DMS153 treated with DMSO at 0.1 percent for 48 hours (cell line): ENCODE data around the gene GCC1.
"Not testable (repeated sequence)": the region's sequence is repeated elsewhere in the genome, so short reads cannot be mapped to it uniquely, and the experiment has no call there.

Experiments
- DNase-seq: peaks from one replicate; lab custom pipeline; 2025; ENCODE audit not compliant: unreplicated experiment; lab: John Stamatoyannopoulos, UW

The GCC1 gene

DNA sequence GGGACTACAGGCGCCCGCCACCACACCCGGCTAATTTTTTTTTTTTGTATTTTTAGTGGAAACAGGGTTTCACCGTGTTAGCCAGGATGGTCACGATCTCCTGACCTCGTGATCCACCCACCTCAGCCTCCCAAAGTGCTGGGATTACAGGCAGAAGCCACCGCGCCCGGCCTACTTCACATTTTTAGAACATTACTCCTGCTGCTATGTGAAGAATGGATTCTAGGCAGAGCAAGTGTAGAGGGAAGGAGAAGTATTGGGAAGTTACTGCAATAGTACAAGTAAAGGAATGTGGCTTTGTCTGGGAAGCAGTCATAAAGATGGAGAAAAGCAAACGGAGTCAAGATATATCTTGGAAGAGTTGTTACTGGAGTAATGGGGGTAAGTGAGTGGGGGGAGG, 44.9 kb downstream of the GCC1 start:
- DNase-seq: not testable (repeated sequence)

DNA sequence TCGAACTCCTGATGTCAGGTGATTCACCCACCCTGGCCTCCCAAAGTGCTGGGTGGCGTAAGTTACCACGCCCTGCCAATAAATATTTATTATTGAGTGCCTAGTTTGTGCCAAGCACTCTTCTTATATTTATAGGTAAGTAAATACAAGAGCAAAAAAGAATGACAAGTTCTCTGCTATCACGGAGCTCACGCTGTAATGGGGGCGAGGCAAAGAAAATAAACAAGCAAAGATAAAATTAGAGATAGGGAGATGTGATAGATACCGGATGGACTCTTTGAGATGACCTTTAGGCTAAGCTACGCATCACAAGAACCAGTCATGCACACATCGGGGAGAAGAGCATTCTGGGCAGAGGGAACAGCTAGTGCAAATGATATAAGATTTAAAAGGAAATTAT, 46.3 kb downstream of the GCC1 start:
- DNase-seq: no peak

DNA sequence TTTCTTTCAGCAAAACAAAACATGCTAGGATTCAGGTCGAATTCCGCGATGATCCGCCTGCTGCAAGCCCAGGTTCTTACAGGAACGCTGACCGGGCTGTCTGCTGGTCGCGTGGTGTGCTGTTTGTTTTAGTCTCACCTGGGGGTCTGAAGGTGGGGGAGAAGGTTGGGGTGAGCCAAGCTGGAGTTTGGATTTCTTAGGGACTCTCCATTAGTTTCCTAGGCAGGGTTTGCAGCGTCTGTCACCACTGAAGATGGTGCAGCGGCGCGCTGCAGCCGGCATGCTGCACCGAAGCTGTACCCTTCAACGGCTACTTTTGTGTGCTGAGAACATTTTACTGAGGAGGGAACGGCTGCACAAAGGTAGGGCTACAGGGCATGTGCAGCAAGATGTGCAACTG, 48.7 kb downstream of the GCC1 start:
- DNase-seq: no peak

DNA sequence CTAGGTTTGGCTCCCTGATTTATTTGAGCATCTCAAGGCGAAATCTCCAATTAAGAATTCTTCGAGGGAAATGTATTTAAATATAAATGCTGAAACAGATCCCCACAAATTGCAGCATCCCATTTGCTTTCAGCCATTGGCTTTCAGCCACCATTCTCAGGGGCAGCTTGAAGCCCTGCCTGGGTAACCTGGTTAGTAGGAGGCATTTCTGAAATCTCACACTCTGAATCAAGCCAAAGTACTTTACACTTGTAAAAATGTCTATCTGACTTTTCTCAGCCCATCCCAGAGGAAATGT, 49.1 kb downstream of the GCC1 start:
- no peak for DNase-seq

DNA sequence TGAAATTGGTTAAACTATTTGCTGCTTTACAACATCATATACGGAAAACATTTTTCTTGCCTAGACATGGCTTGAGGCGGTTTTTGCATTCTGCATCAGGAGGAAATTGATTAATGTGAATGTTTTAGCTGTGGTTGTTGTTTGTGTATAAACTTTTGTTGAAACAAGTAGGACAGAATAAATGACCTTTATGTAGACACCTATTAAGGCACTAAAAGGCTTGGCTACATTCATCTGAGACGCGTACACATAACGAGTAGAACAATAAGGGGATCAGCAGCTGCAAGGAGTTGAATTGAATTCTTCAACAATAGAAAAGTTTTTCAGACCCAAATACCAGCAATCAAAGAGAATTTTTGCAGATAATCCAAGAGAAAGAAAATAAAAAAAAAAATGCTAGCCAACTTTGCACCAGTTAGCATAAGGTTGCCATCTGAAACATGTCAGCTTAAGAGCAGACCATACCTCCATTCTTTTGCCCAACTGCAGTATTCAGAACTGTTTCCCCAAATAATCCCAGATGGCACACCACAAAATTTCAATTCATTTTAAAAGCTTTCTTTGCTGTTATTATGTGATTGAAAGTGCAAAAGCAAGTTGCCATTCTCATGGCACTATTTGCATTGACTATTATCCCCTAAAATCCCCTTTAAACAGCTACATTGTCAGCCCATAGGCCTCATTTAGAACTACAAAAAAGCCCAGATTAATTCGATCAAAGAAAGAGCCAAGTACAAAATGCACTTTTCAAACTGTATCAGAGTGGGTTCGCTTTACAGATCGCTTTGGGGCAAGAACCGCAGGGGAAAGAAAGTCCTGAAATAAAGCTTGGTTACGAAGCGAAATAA, 49.6 kb downstream of the GCC1 start:
- DNase-seq: no peak

DNA sequence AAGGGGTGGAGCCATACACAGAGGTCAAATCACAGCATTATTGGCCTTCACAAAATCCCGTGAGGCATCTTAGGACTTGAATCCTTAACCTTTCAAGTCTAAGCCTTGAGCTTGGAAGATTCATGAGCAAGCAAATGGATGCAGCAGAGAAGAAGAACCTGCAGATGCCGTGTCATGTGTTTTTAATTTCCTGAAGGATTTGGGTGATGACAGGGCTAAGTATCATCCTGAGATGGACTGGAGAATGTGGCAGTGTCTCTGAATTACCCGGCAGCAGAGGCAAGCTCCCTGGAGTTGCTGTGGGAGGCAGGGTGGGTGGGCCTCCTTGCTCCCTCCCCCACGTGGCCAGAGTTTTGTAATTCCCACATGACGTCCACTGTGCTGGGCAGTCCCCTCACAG, 50.8 kb downstream of the GCC1 start:
- DNase-seq: no peak

DNA sequence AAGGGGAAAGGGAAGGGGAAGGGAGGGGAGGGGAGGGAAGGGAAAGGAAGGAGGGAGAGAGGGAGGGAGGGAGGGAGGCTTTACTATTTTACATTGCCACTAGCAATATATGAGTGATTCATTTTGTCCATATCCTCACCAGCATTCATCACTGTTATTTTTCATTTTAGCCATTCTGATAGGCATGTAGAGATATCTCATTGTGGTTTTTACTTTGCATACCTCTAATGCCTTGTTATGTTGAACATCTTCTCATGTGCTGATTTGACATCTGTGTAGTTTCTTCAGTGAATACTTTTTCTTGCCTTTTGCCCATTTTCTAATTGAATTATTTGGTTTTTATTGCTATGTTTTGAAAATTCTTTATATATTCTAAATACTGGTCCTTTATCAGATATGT, 52.7 kb downstream of the GCC1 start:
- no peak for DNase-seq

DNA sequence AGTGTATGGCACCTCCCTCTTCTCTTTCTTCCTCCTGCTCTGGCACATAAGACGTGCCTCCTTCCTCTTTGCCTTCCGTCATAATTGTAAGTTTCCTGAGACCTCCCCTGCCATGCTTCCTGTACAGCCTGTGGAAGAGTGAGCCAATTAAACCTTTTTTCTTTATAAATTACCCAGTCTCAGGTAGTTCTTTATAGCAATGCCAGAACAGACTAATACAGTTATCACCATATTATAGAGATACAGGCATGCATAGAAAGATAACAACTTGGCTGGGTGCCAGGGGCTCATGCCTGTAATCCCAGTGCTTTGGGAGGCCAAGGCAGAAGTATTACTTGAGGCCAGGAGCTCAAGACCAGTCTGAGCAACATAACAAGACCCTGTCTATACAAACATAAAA, 53.2 kb downstream of the GCC1 start:
- no peak for DNase-seq
